Activated naive CD8-positive, alpha-beta T cell treated with anti-CD3 and anti-CD28 coated beads for 36 hours (primary cell): ENCODE results near the gene CCDC40. TPM values are rescaled to one million over a fixed set of nuclear protein-coding genes. Genes with fewer than 3 reads are reported as not detected.

Experiments used
- DNase-seq: peaks from one replicate; pipeline ENCODE4 v3.0.0; 2021
- H3K27ac Mint-ChIP-seq: one replicate; pipeline ENCODE4 v1.8.0; 2022; ENCODE audit warnings: mild to moderate bottlenecking, moderate library complexity, mixed read lengths
- H3K27me3 Mint-ChIP-seq: one replicate; pipeline ENCODE4 v1.8.0; 2022; ENCODE audit warnings: mild to moderate bottlenecking, mixed read lengths
- H3K36me3 Mint-ChIP-seq: one replicate; pipeline ENCODE4 v1.8.0; 2021; ENCODE audit warnings: mild to moderate bottlenecking, mixed read lengths
- H3K4me1 Mint-ChIP-seq: one replicate; pipeline ENCODE4 v1.8.0; 2021; ENCODE audit warnings: mixed read lengths
- H3K4me3 Mint-ChIP-seq: one replicate; pipeline ENCODE4 v1.8.0; 2022; ENCODE audit warnings: mild to moderate bottlenecking, moderate library complexity, mixed read lengths
- H3K9me3 Mint-ChIP-seq: one replicate; pipeline ENCODE4 v1.8.0; 2022; ENCODE audit warnings: mixed read lengths
- total RNA-seq, 2 experiments: library from RNA; stranded (reverse); gene quantifications; one replicate each; pipeline ENCODE4 v1.2.3, GENCODE V29; 2021

The CCDC40 gene
- total RNA-seq, 2 experiments from 2014 or later: 1.2 to 1.3 TPM

GRCh38 chr17:80145076-80146075, 108.9 kb downstream of the CCDC40 start:
- no peak for DNase-seq
- Mint-ChIP-seq H3K4me3 (peak overlapping the region; percentile 92), H3K36me3 (peaks cover 27% of the 10 kb centered on the region), H3K27ac (peak overlapping the region; percentile 78), H3K4me1 (peaks cover 38% of the 10 kb centered on the region), H3K27me3 (no peaks in the 10 kb centered on the region), H3K9me3 (no peaks in the 10 kb centered on the region)

GRCh38 chr17:80146121-80147034, 109.9 kb downstream of the CCDC40 start:
- H3K27ac Mint-ChIP-seq: peak overlapping the region; percentile 96
- H3K4me3 Mint-ChIP-seq: peak overlapping the region; percentile 92
- peaks cover 26% of the 10 kb centered on the region for H3K36me3 Mint-ChIP-seq
- no peaks in the 10 kb centered on the region for H3K9me3 Mint-ChIP-seq
- peaks cover 38% of the 10 kb centered on the region for H3K4me1 Mint-ChIP-seq
- peak; percentile 28 for DNase-seq
- no peaks in the 10 kb centered on the region for H3K27me3 Mint-ChIP-seq

GRCh38 chr17:80147035-80147822, 110.8 kb downstream of the CCDC40 start, which contains the start of gene EIF4A3:
Gene EIF4A3, minus strand, starts transcription at chr17:80147128. Its CDS starts 167 bp downstream, at chr17:80146961.
- peak; percentile 97 for DNase-seq
- Mint-ChIP-seq H3K9me3 (no peaks in the 10 kb centered on the region), H3K36me3 (peaks cover 20% of the 10 kb centered on the region)

More at GRCh38 chr17:80147035-80147822, 110.8 kb downstream of the CCDC40 start, which contains the start of gene EIF4A3:
- Mint-ChIP-seq H3K27me3 (no peaks in the 10 kb centered on the region), H3K4me1 (peaks cover 39% of the 10 kb centered on the region), H3K27ac (peak within 1 kb of the TSS; percentile 96), H3K4me3 (peak within 1 kb of the TSS; percentile 92)

Other genes with a start within 250 kb of the CCDC40 start
- 1 to 10 TPM; 3.5 to 4.1 TPM for gene CBX8, start 239.6 kb upstream of the CCDC40 start, total RNA-seq
- gene CBX4, start 197.2 kb upstream of the CCDC40 start, total RNA-seq: 10 to 100 TPM; 18.2 to 18.6 TPM
- 1 to 10 TPM; 8.8 to 9.0 TPM for gene TBC1D16, start 770 bp upstream of the CCDC40 start, total RNA-seq
- 10 to 100 TPM; 39.3 to 43.9 TPM for gene GAA, start 64.9 kb downstream of the CCDC40 start, total RNA-seq
- 100 to 1,000 TPM; 192 to 197 TPM for gene EIF4A3, start 110.5 kb downstream of the CCDC40 start, total RNA-seq
- gene CARD14, start 133.4 kb downstream of the CCDC40 start, total RNA-seq: not detected
- 1 to 10 TPM; 7.0 to 8.2 TPM for gene SGSH, start 183.7 kb downstream of the CCDC40 start, total RNA-seq
- gene SLC26A11, start 183.8 kb downstream of the CCDC40 start, total RNA-seq: 1 to 10 TPM; 1.7 to 2.3 TPM
- 100 to 1,000 TPM; 109 TPM for gene RNF213, start 224.2 kb downstream of the CCDC40 start, total RNA-seq